Activated CD4-positive, alpha-beta T cell treated with anti-CD3 and anti-CD28 coated beads for 4 hours (primary cell): ENCODE data around the gene EFNA2.

Experiments used
- DNase-seq, 2 donors: peaks; one replicate each; pipeline ENCODE4 v3.0.0-alpha.2; 2020

Gene EFNA2

GRCh38 chr19:1284979-1285736 lies 515 bp upstream of the EFNA2 start:
- DNase-seq: no peak

GRCh38 chr19:1286487-1287353 lies 1.0 kb downstream of the EFNA2 start:
- DNase-seq: no peak

GRCh38 chr19:1287354-1288225 lies 1.9 kb downstream of the EFNA2 start:
- no peak for DNase-seq

GRCh38 chr19:1288226-1288612 lies 2.5 kb downstream of the EFNA2 start:
- DNase-seq: no peak

- DNase-seq: no peak
These were observed 3.4 kb downstream of the EFNA2 start for GRCh38 chr19:1288833-1289685.

GRCh38 chr19:1289686-1290025 lies 4.0 kb downstream of the EFNA2 start:
- DNase-seq: no peak

GRCh38 chr19:1290196-1290702 lies 4.6 kb downstream of the EFNA2 start:
- DNase-seq: no peak

- no peak for DNase-seq
These were observed 5.3 kb downstream of the EFNA2 start for GRCh38 chr19:1290703-1291651.

GRCh38 chr19:1291761-1292418 lies 6.2 kb downstream of the EFNA2 start:
- no peak for DNase-seq

- DNase-seq: no peak
These were observed 6.9 kb downstream of the EFNA2 start for GRCh38 chr19:1292419-1293151.

- DNase-seq: no peak
These were observed 8.3 kb downstream of the EFNA2 start for GRCh38 chr19:1293782-1294604.

- no peak for DNase-seq
These were observed 9.0 kb downstream of the EFNA2 start for GRCh38 chr19:1294688-1295087.

- peak in 1 of 2 donors; percentile 40 for DNase-seq
These were observed 9.7 kb downstream of the EFNA2 start for GRCh38 chr19:1295169-1296012.

- DNase-seq: no peak
These were observed 10.4 kb downstream of the EFNA2 start for GRCh38 chr19:1296078-1296477.

GRCh38 chr19:1296575-1297271 lies 11.1 kb downstream of the EFNA2 start:
- no peak for DNase-seq

- no peak for DNase-seq
These were observed 12.6 kb downstream of the EFNA2 start for GRCh38 chr19:1298235-1298634.

GRCh38 chr19:1299801-1300200 lies 14.1 kb downstream of the EFNA2 start:
- DNase-seq: no peak
